Measurements from ENCODE around the gene ALG6. TPM values are rescaled to one million over a fixed set of nuclear protein-coding genes. Genes with fewer than 3 reads are reported as not detected.

The ALG6 gene
- total RNA-seq, 2 donors from 2014 or later: 25.9 to 26.9 TPM

GRCh38 chr1:63442141-63442475, 74.7 kb downstream of the ALG6 start:
- Mint-ChIP-seq H3K4me3 (no peak overlapping the region), H3K27ac (no peak overlapping the region), H3K9me3 (no peaks in the 10 kb centered on the region), H3K27me3 (ENCODE audit: insufficient read depth) (no peaks in the 10 kb centered on the region), H3K36me3 (ENCODE audit: low read depth) (no peaks in the 10 kb centered on the region), H3K4me1 (peaks cover 6% of the 10 kb centered on the region)
- TF ChIP-seq CTCF (conservative IDR thresholded peaks at IDR 0.05): no peak
- Histone ChIP-seq H3K9ac (ENCODE audit: extremely low read depth, low read length, poor library complexity, severe bottlenecking) (no peak overlapping the region), H3K36me3 (ENCODE audit: control insufficient read depth, insufficient read depth, low read length) (no peaks in the 10 kb centered on the region), H3K4me1 (ENCODE audit: control insufficient read depth, insufficient read depth, low read length) (no peaks in the 10 kb centered on the region), H3K9me3 (ENCODE audit: control insufficient read depth, low read length) (no peaks in the 10 kb centered on the region), H3K4me3 (ENCODE audit: low read length) (no peak overlapping the region), H3K27ac (ENCODE audit: low read depth, low read length) (no peak overlapping the region), H3K27me3 (ENCODE audit: control insufficient read depth, insufficient read depth, low read length, poor library complexity, severe bottlenecking) (no peaks in the 10 kb centered on the region)
- DNase-seq: no peak

- Histone ChIP-seq H3K4me3 (ENCODE audit: low read length) (no peak overlapping the region), H3K4me1 (ENCODE audit: control insufficient read depth, insufficient read depth, low read length) (no peaks in the 10 kb centered on the region), H3K9me3 (ENCODE audit: control insufficient read depth, low read length) (no peaks in the 10 kb centered on the region), H3K27me3 (ENCODE audit: control insufficient read depth, insufficient read depth, low read length, poor library complexity, severe bottlenecking) (no peaks in the 10 kb centered on the region), H3K27ac (ENCODE audit: low read depth, low read length) (no peak overlapping the region), H3K9ac (ENCODE audit: extremely low read depth, low read length, poor library complexity, severe bottlenecking) (no peak overlapping the region), H3K36me3 (ENCODE audit: control insufficient read depth, insufficient read depth, low read length) (peaks cover 5% of the 10 kb centered on the region)
- WGBS, 2 experiments (ENCODE audit: insufficient coverage in 1 of 2, insufficient read length in 1 of 2): 90 to 92% methylated on average over 2 to 3 of the region's 3 CpGs
- Mint-ChIP-seq H3K9me3 (no peaks in the 10 kb centered on the region), H3K4me1 (no peaks in the 10 kb centered on the region), H3K36me3 (ENCODE audit: low read depth) (peaks cover 6% of the 10 kb centered on the region), H3K4me3 (no peak overlapping the region), H3K27ac (no peak overlapping the region), H3K27me3 (ENCODE audit: insufficient read depth) (no peaks in the 10 kb centered on the region)
- TF ChIP-seq CTCF (conservative IDR thresholded peaks at IDR 0.05): no peak
- no peak for DNase-seq
These were observed 81.4 kb downstream of the ALG6 start for GRCh38 chr1:63448731-63449246.

- Histone ChIP-seq H3K36me3 (ENCODE audit: control insufficient read depth, insufficient read depth, low read length) (peaks cover 5% of the 10 kb centered on the region), H3K27ac (ENCODE audit: low read depth, low read length) (no peak overlapping the region), H3K9ac (ENCODE audit: extremely low read depth, low read length, poor library complexity, severe bottlenecking) (no peak overlapping the region), H3K4me1 (ENCODE audit: control insufficient read depth, insufficient read depth, low read length) (no peaks in the 10 kb centered on the region), H3K9me3 (ENCODE audit: control insufficient read depth, low read length) (no peaks in the 10 kb centered on the region), H3K27me3 (ENCODE audit: control insufficient read depth, insufficient read depth, low read length, poor library complexity, severe bottlenecking) (no peaks in the 10 kb centered on the region), H3K4me3 (ENCODE audit: low read length) (no peak overlapping the region)
- no CpG with 5 or more reads among the region's 1 CpG for WGBS, 2 experiments (ENCODE audit: insufficient coverage in 1 of 2, insufficient read length in 1 of 2)
- TF ChIP-seq CTCF (conservative IDR thresholded peaks at IDR 0.05): no peak
- Mint-ChIP-seq H3K27me3 (ENCODE audit: insufficient read depth) (no peaks in the 10 kb centered on the region), H3K36me3 (ENCODE audit: low read depth) (peaks cover 6% of the 10 kb centered on the region), H3K4me3 (no peak overlapping the region), H3K4me1 (no peaks in the 10 kb centered on the region), H3K27ac (no peak overlapping the region), H3K9me3 (no peaks in the 10 kb centered on the region)
- no peak for DNase-seq
These were observed 83.0 kb downstream of the ALG6 start for GRCh38 chr1:63450416-63450815.

Measured in endodermal cell (in vitro differentiated cells).